ENCODE measurements around the gene HASPIN. TPM values are rescaled to one million over a fixed set of nuclear protein-coding genes. Genes with fewer than 3 reads are reported as not detected.
"Not testable (repeated sequence)": the region's sequence is repeated elsewhere in the genome, so short reads cannot be mapped to it uniquely, and the experiment has no call there.

HASPIN gene
- total and polyA plus RNA-seq, 5 donors from 2014 or later, result 0.07 to 0.53 (median 0.27) TPM

- no peak for DNase-seq
These were observed 25.6 kb upstream of the HASPIN start for GRCh38 chr17:3698139-3698538.

GRCh38 chr17:3699951-3700350 is 23.8 kb upstream of the HASPIN start:
- H3K4me1 Mint-ChIP-seq, result peaks cover 0 to 12% (median 7%) of the 10 kb centered on the region in 4 donors
- no peak overlapping the region for H3K27ac Mint-ChIP-seq
- H3K27ac ChIP-seq (ENCODE audit: insufficient read depth, low read length, poor library complexity, severe bottlenecking), result no peak overlapping the region
- H3K36me3 ChIP-seq (ENCODE audit: control insufficient read depth, insufficient read depth, low read length), result no peaks in the 10 kb centered on the region
- H3K4me3 Mint-ChIP-seq, result no peak overlapping the region
- no peaks in the 10 kb centered on the region for H3K27me3 Mint-ChIP-seq
- ATAC-seq (ENCODE audit: low read depth in 2 of 2), result no peak
- no peaks in the 10 kb centered on the region for H3K36me3 Mint-ChIP-seq
- H3K4me3 ChIP-seq (ENCODE audit: low read depth, low read length), result no peak overlapping the region
- no peaks in the 10 kb centered on the region for H3K27me3 ChIP-seq (ENCODE audit: control insufficient read depth, insufficient read depth, low read length)
- peaks cover 0 to 4% (median 0%) of the 10 kb centered on the region in 7 donors for H3K9me3 Mint-ChIP-seq
- H3K4me1 ChIP-seq (ENCODE audit: control insufficient read depth, insufficient read depth, low read length, poor library complexity, severe bottlenecking), result peaks cover 14% of the 10 kb centered on the region
- no peak for DNase-seq
- H3K9me3 ChIP-seq (ENCODE audit: control insufficient read depth in 2 of 2, low read length in 2 of 2), result no peaks in the 10 kb centered on the region

More at GRCh38 chr17:3698139-3698538, 25.6 kb upstream of the HASPIN start:
- Mint-ChIP-seq H3K4me1 (peaks cover 0 to 27% (median 15%) of the 10 kb centered on the region in 4 donors), H3K36me3 (no peaks in the 10 kb centered on the region), H3K27ac (no peak overlapping the region), H3K4me3 (peak overlapping the region in 2 of 4 donors; percentile 52 to 81), H3K9me3 (peaks cover 0 to 4% (median 0%) of the 10 kb centered on the region in 7 donors), H3K27me3 (peaks cover 3% of the 10 kb centered on the region)
- no peaks in the 10 kb centered on the region for H3K36me3 ChIP-seq (ENCODE audit: control insufficient read depth, insufficient read depth, low read length)
- no peaks in the 10 kb centered on the region for H3K9me3 ChIP-seq (ENCODE audit: control insufficient read depth in 2 of 2, low read length in 2 of 2)
- H3K27me3 ChIP-seq (ENCODE audit: control insufficient read depth, insufficient read depth, low read length), result no peaks in the 10 kb centered on the region
- no peak overlapping the region for H3K4me3 ChIP-seq (ENCODE audit: low read depth, low read length)
- H3K4me1 ChIP-seq (ENCODE audit: control insufficient read depth, insufficient read depth, low read length, poor library complexity, severe bottlenecking), result peaks cover 21% of the 10 kb centered on the region
- H3K27ac ChIP-seq (ENCODE audit: insufficient read depth, low read length, poor library complexity, severe bottlenecking), result no peak overlapping the region
- ATAC-seq (ENCODE audit: low read depth in 2 of 2), result no peak

GRCh38 chr17:3702041-3702539 is 21.6 kb upstream of the HASPIN start:
- not testable (repeated sequence) for H3K4me1 Mint-ChIP-seq; H3K4me3 ChIP-seq (ENCODE audit: low read depth, low read length); H3K27ac ChIP-seq (ENCODE audit: insufficient read depth, low read length, poor library complexity, severe bottlenecking); H3K27me3 Mint-ChIP-seq; H3K4me1 ChIP-seq (ENCODE audit: control insufficient read depth, insufficient read depth, low read length, poor library complexity, severe bottlenecking); H3K9me3 ChIP-seq (ENCODE audit: control insufficient read depth in 2 of 2, low read length in 2 of 2); DNase-seq; H3K4me3 Mint-ChIP-seq; ATAC-seq (ENCODE audit: low read depth in 2 of 2); H3K36me3 ChIP-seq (ENCODE audit: control insufficient read depth, insufficient read depth, low read length); H3K36me3 Mint-ChIP-seq; H3K27me3 ChIP-seq (ENCODE audit: control insufficient read depth, insufficient read depth, low read length); H3K9me3 Mint-ChIP-seq
- H3K27ac Mint-ChIP-seq, result peak overlapping the region in 2 of 3 donors; percentile 11 to 44

- Mint-ChIP-seq H3K27ac (peak overlapping the region in 1 of 3 donors; percentile 45), H3K4me3 (no peak overlapping the region), H3K4me1 (peaks cover 4 to 17% (median 11%) of the 10 kb centered on the region in 4 donors), H3K9me3 (peaks cover 0 to 4% (median 0%) of the 10 kb centered on the region in 7 donors), H3K27me3 (no peaks in the 10 kb centered on the region), H3K36me3 (no peaks in the 10 kb centered on the region)
- H3K4me3 ChIP-seq (ENCODE audit: low read depth, low read length), result no peak overlapping the region
- no peak for DNase-seq
- peaks cover 3% of the 10 kb centered on the region for H3K4me1 ChIP-seq (ENCODE audit: control insufficient read depth, insufficient read depth, low read length, poor library complexity, severe bottlenecking)
- H3K27ac ChIP-seq (ENCODE audit: insufficient read depth, low read length, poor library complexity, severe bottlenecking), result no peak overlapping the region
- H3K27me3 ChIP-seq (ENCODE audit: control insufficient read depth, insufficient read depth, low read length), result no peaks in the 10 kb centered on the region
- no peaks in the 10 kb centered on the region for H3K9me3 ChIP-seq (ENCODE audit: control insufficient read depth in 2 of 2, low read length in 2 of 2)
- ATAC-seq (ENCODE audit: low read depth in 2 of 2), result no peak
- no peaks in the 10 kb centered on the region for H3K36me3 ChIP-seq (ENCODE audit: control insufficient read depth, insufficient read depth, low read length)
These were observed 18.6 kb upstream of the HASPIN start for GRCh38 chr17:3704931-3705717.

- H3K36me3 Mint-ChIP-seq; H3K27ac ChIP-seq (ENCODE audit: insufficient read depth, low read length, poor library complexity, severe bottlenecking); DNase-seq; H3K9me3 ChIP-seq (ENCODE audit: control insufficient read depth in 2 of 2, low read length in 2 of 2); H3K27me3 ChIP-seq (ENCODE audit: control insufficient read depth, insufficient read depth, low read length); H3K36me3 ChIP-seq (ENCODE audit: control insufficient read depth, insufficient read depth, low read length); ATAC-seq (ENCODE audit: low read depth in 2 of 2); H3K4me1 ChIP-seq (ENCODE audit: control insufficient read depth, insufficient read depth, low read length, poor library complexity, severe bottlenecking); H3K4me3 Mint-ChIP-seq; H3K4me3 ChIP-seq (ENCODE audit: low read depth, low read length); H3K27me3 Mint-ChIP-seq; H3K9me3 Mint-ChIP-seq: not testable (repeated sequence)
- Mint-ChIP-seq H3K4me1 (peaks cover 5 to 20% (median 14%) of the 10 kb centered on the region in 4 donors), H3K27ac (peak overlapping the region in 1 of 3 donors; percentile 45)
These were observed 18.1 kb upstream of the HASPIN start for GRCh38 chr17:3705718-3705984.

GRCh38 chr17:3708366-3708765 is 15.3 kb upstream of the HASPIN start:
- Mint-ChIP-seq H3K9me3 (no peaks in the 10 kb centered on the region), H3K4me1 (peaks cover 15 to 39% (median 30%) of the 10 kb centered on the region in 4 donors), H3K36me3 (peaks cover 9% of the 10 kb centered on the region), H3K4me3 (peak overlapping the region in 1 of 4 donors; percentile 43), H3K27ac (peak overlapping the region in 2 of 3 donors; percentile 24 to 40), H3K27me3 (no peaks in the 10 kb centered on the region)
- no peaks in the 10 kb centered on the region for H3K36me3 ChIP-seq (ENCODE audit: control insufficient read depth, insufficient read depth, low read length)
- H3K4me1 ChIP-seq (ENCODE audit: control insufficient read depth, insufficient read depth, low read length, poor library complexity, severe bottlenecking), result peaks cover 29% of the 10 kb centered on the region
- no peaks in the 10 kb centered on the region for H3K9me3 ChIP-seq (ENCODE audit: control insufficient read depth in 2 of 2, low read length in 2 of 2)
- no peaks in the 10 kb centered on the region for H3K27me3 ChIP-seq (ENCODE audit: control insufficient read depth, insufficient read depth, low read length)
- no peak overlapping the region for H3K4me3 ChIP-seq (ENCODE audit: low read depth, low read length)
- DNase-seq (no peak), ATAC-seq (ENCODE audit: low read depth in 2 of 2) (no peak)
- H3K27ac ChIP-seq (ENCODE audit: insufficient read depth, low read length, poor library complexity, severe bottlenecking), result no peak overlapping the region

DNA sequence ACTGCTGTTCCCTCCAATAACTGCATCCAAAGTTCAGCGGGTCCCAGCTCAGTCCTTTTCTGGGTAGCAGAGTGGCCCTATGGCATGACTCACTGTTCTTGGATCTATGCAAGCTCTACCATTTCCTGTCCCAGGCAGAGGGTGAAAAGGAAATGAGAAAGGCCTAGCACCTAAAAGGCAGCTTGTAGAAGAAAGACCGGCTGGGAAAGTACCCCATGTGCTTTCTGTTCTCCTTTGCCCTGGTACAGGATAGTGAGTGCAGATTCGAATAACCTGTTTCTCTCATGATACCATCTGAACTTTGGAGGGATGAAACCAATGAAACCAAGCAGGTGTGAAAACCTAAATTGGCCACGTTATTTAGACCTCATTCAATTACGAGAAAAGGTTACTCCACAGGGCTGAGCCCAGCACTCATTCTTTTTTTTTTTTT is 12.7 kb upstream of the HASPIN start:
- H3K27ac ChIP-seq (ENCODE audit: insufficient read depth, low read length, poor library complexity, severe bottlenecking), result peak overlapping the region; percentile 83
- peak overlapping the region; percentile 53 for H3K4me3 ChIP-seq (ENCODE audit: low read depth, low read length)
- peak; percentile 97 to 98 for ATAC-seq (ENCODE audit: low read depth in 2 of 2)
- H3K27me3 Mint-ChIP-seq, result no peaks in the 10 kb centered on the region
- DNase-seq, result peak; percentile 53 to 96 (median 76)
- H3K9me3 ChIP-seq (ENCODE audit: control insufficient read depth in 2 of 2, low read length in 2 of 2), result no peaks in the 10 kb centered on the region
- peaks cover 16 to 44% (median 33%) of the 10 kb centered on the region in 4 donors for H3K4me1 Mint-ChIP-seq
- no peaks in the 10 kb centered on the region for H3K9me3 Mint-ChIP-seq
- peak overlapping the region; percentile 49 to 92 (median 86) for H3K27ac Mint-ChIP-seq
- peaks cover 31% of the 10 kb centered on the region for H3K4me1 ChIP-seq (ENCODE audit: control insufficient read depth, insufficient read depth, low read length, poor library complexity, severe bottlenecking)
- H3K4me3 Mint-ChIP-seq, result peak overlapping the region; percentile 72 to 83 (median 80)
- H3K36me3 Mint-ChIP-seq, result peaks cover 16% of the 10 kb centered on the region
- peaks cover 14% of the 10 kb centered on the region for H3K36me3 ChIP-seq (ENCODE audit: control insufficient read depth, insufficient read depth, low read length)
- no peaks in the 10 kb centered on the region for H3K27me3 ChIP-seq (ENCODE audit: control insufficient read depth, insufficient read depth, low read length)

Data from CD4-positive, CD25-positive, alpha-beta regulatory T cell (primary cell).